ENCODE results near the gene SLCO2B1.
A peak's percentile ranks its signal among the peaks of the same experiment; 100 is the strongest.

The SLCO2B1 gene

DNA sequence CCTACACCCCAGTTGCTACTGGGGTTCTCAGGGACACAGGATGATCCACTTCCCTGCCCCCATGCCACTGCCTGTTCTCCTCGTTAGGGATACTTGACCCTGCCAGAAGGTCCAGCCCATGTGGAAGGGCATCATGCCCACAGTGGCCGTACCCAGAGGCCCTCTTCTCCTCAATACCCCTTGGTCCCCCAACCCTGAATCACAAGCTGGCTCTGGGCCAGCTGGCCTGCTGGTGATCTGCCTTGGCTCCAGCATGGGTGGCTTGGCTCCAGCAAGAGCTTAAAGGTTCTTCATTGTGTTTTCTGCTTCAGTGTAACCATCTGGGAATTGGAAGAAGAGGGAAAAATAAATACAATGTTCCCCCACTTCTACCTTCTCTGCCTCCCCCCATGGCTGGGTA is 78.6 kb downstream of the SLCO2B1 start:
- no peak for DNase-seq

DNA sequence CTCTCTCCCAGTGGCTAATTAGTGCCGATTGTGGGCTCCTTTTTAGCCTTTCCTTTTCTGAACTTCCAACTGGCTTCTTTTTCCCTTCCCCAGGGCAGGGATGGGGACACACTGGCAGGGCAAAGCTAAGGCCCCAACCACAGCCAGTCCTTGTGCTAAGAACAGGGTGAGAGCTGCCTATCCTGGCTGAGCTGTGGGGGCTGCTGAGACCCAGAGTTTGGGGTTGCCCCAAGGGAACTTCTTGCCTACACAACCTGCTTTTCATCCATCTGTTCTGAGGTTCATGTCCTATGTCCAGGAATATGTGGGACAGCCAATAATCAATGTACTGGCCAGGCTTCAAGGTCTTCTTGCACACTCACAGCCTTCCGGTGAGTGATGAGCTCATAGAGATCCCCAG is 79.7 kb downstream of the SLCO2B1 start:
- no peak for DNase-seq

DNA sequence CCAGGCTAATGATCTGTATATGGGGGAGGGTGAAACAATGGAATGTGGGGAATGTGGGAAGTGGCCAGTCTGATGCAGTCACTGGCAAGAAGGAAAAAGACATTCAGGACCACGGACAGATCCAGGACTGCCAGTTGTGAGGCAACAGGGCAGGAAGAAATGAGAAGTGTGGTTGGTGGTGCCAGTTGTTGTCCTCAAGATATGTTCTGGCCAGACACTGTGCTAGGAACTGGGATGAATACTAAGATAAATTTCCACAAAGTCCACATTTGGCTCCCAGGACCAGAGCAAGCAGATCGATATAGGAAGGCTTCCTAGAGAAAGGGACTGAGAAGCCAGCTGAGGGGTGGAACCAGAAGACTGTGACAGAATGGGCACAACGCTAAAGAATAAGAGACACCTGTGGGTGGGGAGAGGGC is 82.9 kb downstream of the SLCO2B1 start:
- no peak for DNase-seq

DNA sequence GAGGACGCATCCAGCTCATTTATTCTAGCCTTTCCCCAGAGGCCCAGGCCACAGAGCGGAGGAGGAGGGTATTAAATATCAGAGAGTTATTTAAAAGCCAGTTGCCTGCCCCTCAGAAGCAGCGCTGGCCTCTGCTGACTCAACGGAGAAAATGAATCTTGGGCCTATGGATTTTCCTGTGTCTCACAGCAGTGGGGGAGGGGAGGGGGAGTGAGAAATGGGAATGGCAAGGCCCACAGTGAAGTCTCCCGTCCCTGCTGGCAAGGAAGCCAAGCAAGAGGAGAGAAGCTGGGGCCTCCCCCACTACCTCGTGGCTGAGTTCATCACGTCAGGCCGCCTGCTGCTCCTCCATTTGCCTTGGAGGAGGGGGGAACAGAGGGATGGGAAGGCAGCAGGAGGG is 85.2 kb downstream of the SLCO2B1 start:
- no peak for DNase-seq

DNA sequence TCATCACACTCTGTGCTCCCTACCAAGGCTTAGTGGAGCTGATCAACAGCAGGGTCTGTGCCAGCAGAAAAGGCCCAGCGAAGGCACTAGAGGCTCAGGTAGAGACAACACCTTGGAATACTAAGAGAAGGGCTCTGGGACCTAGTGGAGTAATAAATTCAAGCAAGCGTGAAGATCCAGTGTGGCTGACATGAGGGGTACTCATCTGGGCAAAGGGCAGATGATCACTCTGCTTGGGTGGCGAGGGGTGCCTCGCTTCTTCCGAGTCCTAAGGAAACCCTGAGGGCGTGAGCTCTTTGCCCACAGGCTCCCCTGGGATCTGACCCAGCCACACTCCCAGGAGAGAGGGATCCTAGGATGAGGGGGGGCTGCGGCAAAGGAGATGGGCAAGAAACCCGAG is 86.1 kb downstream of the SLCO2B1 start:
- no peak for DNase-seq

DNA sequence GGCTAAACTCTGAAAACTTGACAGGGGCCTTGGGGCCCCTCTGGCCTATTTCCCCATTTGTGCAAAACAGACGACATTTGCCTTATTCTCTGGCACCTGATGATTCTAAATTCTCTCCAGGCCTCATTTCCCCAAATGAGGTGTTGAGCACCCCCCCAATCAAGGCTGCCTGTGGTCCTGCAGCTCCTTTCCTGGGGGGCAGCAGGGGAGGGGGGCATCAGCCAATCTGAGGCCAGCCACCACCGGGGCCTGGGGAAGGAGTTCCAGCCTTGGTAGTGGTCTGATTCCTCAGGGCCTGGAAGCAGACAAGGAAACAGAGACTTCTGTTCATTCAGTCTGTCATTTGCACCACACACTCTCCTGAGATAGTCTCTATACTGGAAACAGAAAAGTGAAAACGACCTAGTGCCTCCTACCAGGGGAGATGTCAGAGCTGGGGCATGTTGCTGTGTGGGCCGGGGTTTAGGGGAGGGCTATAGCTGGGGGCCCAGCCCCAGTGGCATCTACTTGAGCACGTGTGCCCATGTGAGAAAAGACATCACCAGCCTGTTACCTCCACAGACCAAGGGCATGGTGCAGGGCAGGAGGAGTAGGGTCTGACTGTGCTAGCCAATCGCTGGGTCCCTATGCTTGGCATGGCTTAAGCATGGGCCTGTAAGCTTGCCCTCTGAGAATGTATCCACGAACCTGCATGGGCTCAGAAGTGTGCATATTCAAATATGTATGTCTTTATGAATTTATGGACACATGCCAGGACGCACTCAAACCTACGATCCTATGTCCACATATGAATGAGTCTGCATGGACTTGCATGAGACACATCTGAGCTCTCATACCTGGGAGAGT is 87.9 kb downstream of the SLCO2B1 start:
- no peak for DNase-seq

DNA sequence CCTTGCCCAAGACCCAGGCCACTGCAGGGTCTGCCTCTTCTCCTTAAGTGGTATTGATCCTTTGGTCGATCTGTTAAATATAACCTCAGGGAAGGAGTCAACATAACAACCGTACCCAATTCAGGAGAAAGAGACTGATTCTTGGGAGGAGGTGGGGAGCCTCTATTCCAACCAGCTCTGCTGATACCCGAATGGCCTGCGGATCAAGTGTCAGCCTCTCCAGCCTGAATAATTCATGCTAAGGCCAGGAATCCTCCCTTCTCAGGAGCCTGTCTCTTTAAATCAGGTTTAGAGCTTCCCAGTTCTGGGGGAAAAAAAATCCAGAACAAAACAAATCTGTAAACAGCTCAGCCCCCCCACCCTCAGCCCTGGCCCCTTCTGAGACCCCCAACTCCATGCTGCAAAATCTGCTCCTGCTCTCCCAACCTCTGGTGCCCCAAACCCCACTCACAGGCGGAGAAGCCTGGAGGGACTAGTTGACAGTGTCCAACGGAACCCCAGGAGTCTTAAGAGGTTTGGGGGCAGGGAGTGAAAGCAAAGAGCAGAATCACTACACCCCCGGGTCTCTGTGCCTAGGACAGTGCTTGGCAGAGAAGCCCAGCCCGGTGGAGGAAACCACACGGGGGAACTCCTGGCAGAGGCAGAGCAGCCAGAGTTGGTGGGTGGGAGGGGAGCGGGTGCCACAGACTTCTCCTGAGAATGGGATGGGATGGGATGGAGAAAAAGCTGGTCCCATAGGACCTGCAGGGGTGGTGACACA is 88.8 kb downstream of the SLCO2B1 start:
- no peak for DNase-seq

DNA sequence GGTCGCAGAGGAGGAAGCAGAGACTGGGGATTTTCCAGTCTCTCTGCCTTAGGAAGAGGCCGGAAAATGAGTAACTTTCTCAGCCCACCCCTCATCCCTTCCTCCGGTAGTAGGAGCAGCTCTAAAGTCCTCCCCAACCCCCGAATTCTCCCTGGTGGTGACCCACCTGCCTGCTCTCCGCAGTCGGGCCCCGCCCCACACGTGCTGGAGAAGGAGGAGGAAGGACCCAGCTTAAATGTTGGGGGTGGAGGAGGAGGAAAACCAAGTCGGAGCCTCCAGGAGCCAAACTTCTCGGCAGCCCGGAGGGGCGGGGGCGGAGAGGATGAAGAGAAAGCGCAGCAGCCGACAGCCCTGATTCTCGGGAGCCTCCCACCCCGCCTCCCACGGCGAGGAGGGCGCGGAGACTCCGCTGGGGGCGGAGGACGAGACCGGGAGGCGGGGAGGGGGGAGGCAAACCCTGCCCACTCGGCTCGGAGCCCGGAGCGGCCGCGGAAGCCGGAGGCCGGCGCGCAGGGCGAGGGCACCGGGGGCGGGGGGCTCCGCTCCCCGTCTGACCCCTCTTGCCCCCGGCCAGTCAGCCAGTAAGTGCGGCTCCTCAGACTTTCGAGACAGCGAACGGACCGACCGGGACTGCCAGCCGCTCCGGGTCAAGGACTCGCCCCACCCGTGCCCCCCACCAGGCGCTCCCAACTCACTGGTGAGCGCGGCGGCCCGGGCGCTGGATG is 89.6 kb downstream of the SLCO2B1 start, which contains the start of gene TPBGL:
Gene TPBGL, plus strand, starts transcription at position 464 of the 725 bp plus-strand sequence. CDS start 276 bp downstream, outside the sequence.
- DNase-seq = peak; percentile 18 to 31

DNA sequence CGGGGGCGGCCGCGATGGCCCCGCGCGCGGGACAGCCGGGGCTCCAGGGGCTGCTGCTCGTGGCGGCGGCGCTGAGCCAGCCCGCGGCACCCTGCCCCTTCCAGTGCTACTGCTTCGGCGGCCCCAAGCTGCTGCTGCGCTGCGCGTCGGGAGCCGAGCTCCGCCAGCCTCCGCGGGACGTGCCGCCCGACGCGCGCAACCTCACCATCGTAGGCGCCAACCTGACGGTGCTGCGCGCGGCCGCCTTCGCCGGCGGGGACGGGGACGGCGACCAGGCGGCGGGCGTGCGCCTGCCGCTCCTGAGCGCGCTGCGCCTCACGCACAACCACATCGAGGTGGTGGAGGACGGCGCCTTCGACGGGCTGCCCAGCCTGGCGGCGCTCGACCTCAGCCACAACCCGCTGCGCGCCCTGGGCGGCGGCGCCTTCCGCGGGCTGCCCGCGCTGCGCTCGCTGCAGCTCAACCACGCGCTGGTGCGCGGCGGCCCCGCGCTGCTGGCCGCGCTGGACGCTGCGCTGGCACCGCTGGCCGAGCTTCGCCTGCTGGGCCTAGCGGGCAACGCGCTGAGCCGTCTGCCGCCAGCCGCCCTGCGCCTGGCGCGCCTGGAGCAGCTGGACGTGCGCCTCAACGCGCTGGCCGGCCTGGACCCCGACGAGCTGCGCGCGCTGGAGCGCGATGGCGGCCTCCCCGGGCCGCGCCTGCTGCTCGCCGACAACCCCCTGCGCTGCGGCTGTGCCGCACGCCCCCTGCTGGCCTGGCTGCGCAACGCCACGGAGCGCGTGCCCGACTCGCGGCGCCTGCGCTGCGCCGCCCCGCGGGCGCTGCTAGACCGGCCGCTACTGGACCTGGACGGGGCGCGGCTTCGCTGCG is 90.4 kb downstream of the SLCO2B1 start:
- DNase-seq = peak; percentile 79 to 81

DNA sequence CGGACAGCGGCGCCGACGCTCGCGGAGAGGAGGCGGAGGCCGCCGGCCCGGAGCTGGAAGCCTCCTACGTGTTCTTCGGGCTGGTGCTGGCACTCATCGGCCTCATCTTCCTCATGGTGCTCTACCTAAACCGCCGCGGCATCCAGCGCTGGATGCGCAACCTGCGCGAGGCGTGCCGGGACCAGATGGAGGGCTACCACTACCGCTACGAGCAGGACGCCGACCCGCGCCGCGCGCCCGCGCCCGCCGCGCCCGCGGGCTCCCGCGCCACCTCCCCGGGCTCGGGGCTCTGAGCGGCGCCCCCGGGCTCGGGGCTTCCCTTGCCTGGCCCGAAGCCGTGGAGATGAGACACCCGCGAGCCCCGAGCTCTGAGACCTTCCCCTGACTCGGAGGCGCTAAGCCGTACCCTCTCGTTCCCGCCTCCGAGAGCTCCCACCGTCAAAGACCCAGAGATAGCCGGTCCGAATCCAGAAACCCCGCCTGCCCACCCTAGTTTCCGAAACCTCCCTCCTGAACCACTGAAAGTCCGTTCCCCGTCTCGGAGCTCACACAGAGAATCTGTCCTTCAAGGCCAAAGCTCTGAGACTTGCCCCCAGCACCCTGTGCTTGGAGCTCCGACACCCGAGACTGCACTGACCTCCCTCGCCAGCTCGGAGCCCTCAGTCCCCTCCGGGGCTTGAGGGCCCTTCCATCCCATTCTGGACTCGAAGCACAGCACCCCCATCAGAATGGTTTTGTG is 91.2 kb downstream of the SLCO2B1 start:
- DNase-seq = no peak

DNA sequence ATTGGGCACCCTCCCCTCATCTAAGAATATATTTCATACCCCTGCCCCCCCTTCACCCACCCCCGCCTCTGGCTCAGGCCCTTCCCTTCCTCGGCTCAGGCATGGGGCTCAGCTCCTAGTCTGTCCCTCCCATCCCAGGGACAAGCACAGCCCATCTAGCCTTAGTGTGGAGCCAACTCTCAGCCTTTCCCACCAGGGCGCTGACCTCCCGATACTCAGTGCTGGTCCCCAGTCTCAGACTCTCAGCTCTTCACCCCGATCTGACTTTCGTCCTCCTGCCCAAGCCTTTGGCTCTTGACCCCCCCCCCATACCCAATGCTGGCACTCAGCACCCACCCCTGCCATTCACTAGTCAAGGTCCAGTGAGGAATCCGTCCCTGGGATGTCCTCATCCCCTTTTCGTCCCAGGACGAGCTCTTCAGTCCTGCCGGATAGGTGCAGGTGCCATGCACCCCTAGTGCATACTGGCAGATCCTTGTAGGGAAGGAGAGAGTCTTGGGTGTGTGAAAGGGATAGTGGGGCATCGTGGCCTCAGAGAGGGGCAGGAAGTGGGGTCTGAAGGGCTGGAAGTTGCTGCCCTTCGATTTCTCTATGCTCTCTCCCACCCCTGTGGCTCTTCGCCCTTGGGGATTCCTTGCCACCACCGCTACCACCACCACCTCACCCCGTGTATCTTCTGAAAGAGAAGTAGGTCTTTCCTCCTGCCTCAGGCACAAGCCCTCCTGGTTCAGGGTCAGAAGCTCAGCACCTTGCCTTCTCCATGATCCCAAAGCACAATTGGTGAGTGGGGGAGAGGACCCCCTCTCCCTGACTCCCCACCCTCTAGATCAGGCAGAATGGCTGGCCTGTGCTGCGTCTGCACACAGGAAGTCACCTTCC is 92.1 kb downstream of the SLCO2B1 start:
- no peak for DNase-seq

DNA sequence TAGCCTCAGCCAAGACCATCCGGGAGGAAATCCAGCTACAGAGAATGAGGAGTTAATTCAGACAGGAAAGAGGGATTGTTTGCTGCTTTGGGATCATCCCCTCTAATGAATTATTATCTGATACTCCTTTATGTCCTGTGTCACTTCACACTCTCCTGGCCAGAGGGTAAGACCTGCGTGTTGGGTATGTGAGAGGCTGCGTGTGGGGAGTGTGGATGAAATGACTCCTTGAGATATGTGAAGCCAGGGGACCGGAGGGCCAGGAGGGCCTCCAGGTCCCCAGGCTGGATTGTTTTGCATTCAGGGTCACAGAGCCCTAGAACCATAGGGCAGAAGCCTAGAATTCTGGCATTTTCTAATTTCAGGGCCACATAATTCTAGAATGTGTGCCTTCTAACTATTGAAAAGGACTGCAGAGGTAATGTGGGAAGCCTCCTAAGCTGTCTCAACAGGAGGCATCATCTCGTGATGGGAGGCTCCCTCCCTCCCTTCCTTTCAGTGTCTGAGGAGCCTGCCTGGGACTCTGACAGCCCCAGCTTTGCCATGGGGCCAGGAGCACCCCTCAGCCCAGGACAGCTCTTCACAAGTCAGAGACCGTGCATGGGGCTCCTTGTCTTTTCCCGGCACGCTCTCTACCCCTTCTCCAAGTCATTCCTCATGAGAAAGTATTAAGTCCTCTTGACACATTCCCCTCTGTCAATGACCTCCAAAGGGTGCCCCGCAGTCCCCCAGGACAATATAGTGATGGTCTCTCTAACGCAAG is 93.3 kb downstream of the SLCO2B1 start:
- no peak for DNase-seq

DNA sequence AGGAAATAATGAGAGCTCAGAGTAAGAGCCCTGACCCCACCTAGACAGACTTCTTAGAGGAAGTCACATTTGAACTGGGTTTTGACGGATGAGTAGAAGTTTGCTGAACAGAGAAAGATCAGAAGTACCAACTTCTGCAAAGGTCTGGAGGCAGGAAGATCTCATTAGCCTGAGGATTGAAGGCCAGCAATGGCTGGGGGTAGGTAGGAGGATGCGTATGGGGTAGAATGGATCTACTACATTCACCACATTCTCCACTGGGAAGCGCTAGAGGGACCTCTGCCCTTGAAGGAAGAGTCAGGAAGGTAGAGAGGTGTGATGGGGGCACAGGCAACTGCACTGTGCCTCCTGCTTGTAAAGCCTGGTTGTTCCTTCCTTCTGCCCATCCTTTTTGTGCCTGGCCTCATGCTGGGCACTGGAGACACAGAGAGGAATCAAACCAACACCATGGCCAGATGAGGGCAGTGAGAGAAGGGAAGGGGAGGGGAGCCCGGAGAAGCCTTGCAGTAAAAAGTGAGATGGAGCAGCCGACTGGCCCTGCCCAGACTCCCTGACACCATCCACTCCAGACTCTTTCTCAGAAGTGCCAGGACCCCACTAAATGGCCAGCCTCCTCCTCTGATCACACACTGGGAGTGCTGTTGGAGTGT is 94.6 kb downstream of the SLCO2B1 start:
- DNase-seq = no peak

DNA sequence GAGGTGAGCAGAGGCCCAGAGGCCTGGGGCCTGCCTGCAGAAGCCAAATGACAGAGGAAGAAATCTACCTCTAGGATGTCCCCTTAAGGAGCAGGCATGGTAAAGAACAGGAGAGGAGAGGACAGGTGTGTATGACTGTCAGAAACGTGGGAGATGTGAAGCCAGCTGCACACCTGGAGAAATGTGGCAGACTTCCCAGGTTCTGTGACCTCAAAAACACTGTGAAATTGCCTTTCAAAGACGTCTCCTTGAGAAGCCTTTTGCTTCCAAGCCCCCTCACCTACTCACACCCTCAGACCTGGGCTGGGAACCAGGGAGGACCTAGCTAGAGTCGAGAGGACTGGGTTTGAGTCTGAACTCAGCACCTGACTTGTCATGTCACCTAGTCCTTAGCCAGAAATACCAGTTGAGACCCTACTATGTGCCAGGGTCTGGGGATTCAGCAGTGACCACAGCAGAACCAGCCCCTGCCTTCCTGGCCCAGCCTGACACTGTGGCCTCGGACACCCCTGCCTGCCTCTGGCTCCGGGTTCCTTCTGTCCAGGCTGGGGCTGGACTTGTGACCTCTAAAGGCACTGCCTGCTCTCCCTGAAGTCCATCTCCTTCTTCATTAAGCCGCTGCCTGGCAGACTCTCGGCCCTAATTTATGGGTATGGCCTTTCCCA is 95.2 kb downstream of the SLCO2B1 start:
- DNase-seq = no peak

DNA sequence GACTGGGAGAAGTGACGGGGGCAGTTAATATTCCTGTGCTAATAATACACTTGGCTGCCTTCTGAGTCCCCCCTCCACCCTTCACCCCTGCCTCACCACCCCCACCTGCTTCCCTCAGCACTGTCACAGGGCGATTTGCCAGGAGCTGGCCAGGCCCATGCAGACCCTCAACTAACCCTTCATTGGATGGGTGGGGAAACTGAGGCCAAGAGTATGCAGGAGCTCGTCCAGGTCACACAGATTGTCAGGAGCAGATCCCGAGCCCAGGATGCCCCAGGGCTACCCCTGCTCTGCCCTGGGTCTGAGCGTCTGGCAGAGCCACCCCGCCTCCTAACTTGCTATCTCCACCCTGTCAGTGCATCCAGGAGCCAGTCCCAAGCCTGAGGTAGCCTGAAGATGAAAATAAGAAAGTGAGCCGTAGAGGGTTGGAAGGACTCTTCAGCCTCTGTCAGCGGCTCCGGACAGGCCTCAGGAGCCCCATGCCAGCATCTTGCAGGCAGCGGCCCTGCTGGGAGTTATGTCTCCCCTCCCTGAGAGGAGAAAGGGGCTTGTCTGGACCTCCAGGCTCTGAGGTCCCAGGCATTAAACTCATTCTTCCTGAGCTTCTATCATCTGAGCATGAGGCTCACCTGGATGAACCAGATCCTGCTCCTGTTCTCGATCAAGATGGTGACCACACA is 95.9 kb downstream of the SLCO2B1 start:
- DNase-seq = no peak

DNA sequence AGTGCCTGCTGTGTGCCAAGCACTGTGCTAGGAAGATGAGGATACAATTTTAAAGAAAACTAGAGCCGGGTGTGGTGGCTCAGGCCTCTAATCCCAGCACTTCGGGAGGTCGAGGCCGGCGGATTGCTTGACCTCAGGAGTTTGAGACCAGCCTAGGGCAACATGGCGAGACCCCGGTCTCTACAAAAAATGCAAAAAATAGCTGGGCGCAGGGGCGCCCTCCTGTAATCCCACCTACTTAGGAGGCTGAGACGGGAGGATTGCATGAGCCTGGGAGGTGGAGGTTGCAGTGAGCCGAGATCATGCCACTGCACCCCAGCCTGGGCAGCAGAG is 98.0 kb downstream of the SLCO2B1 start:
- no peak for DNase-seq

DNA sequence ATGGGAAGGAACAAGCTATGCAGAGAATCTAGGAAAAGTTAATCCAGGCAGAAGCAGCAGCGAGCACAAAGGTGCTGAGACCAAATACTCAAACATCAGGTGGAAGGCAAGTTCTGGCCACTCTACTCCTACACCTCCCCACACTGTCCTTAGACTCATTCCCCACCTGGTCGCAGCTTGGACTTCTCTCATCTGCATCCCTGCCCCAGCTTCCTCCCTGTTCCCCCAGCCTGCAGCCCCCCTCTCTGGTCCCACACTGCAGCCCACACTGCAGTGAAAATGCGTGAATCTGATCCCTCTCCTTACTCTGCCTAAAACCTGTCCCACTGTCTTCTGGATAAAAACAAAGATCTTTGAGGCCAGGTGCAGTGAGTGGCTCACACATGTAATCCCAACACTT is 98.8 kb downstream of the SLCO2B1 start:
- no peak for DNase-seq

DNA sequence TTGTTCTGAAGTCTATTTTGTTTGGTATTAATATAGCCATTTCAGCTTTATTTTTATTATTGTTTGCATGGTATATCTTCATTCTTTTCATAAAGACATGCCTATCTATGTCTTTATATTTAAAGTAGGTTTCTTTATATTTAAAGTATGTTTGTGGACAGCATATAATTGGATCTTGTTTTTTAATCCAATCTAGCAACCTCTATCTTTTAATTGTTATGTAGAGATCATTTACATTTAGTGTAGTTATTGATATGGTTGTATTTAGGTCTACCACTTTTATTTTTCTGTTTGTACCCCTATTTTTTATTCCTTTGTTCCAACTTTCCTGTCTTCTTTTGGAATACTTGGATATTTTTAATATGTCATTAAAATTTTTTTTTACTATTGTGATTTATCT is 103.4 kb downstream of the SLCO2B1 start:
- no peak for DNase-seq
